ENCODE results near the gene ITPK1. TPM values are rescaled to one million over a fixed set of nuclear protein-coding genes. Genes with fewer than 3 reads are reported as not detected.
A peak's percentile ranks its signal among the peaks of the same experiment; 100 is the strongest.

Gene ITPK1
- total and polyA plus RNA-seq, 8 donors = 17.8 to 46.3 (median 28.9) TPM

- TF ChIP-seq POLR2AphosphoS5 (IDR thresholded peaks at IDR 0.05) (no peak), POLR2A (IDR thresholded peaks at IDR 0.05) (no peak), CTCF (IDR thresholded peaks at IDR 0.05) (no peak), EP300 (IDR thresholded peaks at IDR 0.05) (no peak)
- intact Hi-C loops (cut with DNase I; ENCODE audit: low total_unique reads) = loop anchor here (10.0 kb wide), 1 partner anchor 185 kb away; no protein-coding TSS in a partner anchor
- H3K4me3 ChIP-seq = no peak overlapping the region
- no peaks in the 10 kb centered on the region for H3K27me3 ChIP-seq
- DNase-seq = no peak
- peaks cover 7 to 25% (median 19%) of the 10 kb centered on the region in 4 donors for H3K4me1 ChIP-seq
- peaks cover 12 to 88% (median 77%) of the 10 kb centered on the region in 4 donors for H3K36me3 ChIP-seq
- H3K9me3 ChIP-seq = no peaks in the 10 kb centered on the region
- no peak overlapping the region for H3K27ac ChIP-seq
- 95 to 98% (median 96%) methylated on average over 22 to 24 of the region's 24 CpGs for WGBS, 5 donors
Observed at GRCh38 chr14:92949496-92950192, 166.1 kb downstream of the ITPK1 start.

GRCh38 chr14:92948647-92949046 is 167.1 kb downstream of the ITPK1 start:
- TF ChIP-seq CTCF (IDR thresholded peaks at IDR 0.05) (no peak), POLR2A (IDR thresholded peaks at IDR 0.05) (no peak), EP300 (IDR thresholded peaks at IDR 0.05) (no peak), POLR2AphosphoS5 (IDR thresholded peaks at IDR 0.05) (no peak)
- no peak overlapping the region for H3K27ac ChIP-seq
- no peak for DNase-seq
- peaks cover 7 to 25% (median 19%) of the 10 kb centered on the region in 4 donors for H3K4me1 ChIP-seq
- H3K36me3 ChIP-seq = peaks cover 12 to 89% (median 78%) of the 10 kb centered on the region in 4 donors
- H3K9me3 ChIP-seq = no peaks in the 10 kb centered on the region
- H3K27me3 ChIP-seq = no peaks in the 10 kb centered on the region
- 81 to 94% (median 92%) methylated on average over 22 of the region's 22 CpGs for WGBS, 5 donors
- H3K4me3 ChIP-seq = no peak overlapping the region
- intact Hi-C loops (cut with DNase I; ENCODE audit: low total_unique reads) = no loop called here

GRCh38 chr14:92946847-92947545 is 168.7 kb downstream of the ITPK1 start:
- H3K4me1 ChIP-seq = peaks cover 7 to 21% (median 17%) of the 10 kb centered on the region in 4 donors
- 92 to 96% (median 94%) methylated on average over 11 to 12 of the region's 12 CpGs for WGBS, 5 donors
- no peak overlapping the region for H3K4me3 ChIP-seq
- H3K36me3 ChIP-seq = peaks cover 23 to 93% (median 84%) of the 10 kb centered on the region in 4 donors
- H3K9me3 ChIP-seq = no peaks in the 10 kb centered on the region
- intact Hi-C loops (cut with DNase I; ENCODE audit: low total_unique reads) = no loop called here
- peak overlapping the region in 2 of 5 donors; percentile 33 to 39 for H3K27ac ChIP-seq
- DNase-seq = no peak
- no peaks in the 10 kb centered on the region for H3K27me3 ChIP-seq
- TF ChIP-seq EP300 (IDR thresholded peaks at IDR 0.05) (no peak), POLR2AphosphoS5 (IDR thresholded peaks at IDR 0.05) (no peak), POLR2A (IDR thresholded peaks at IDR 0.05) (no peak), CTCF (IDR thresholded peaks at IDR 0.05) (no peak)

- H3K4me3 ChIP-seq = no peak overlapping the region
- intact Hi-C loops (cut with DNase I; ENCODE audit: low total_unique reads) = no loop called here
- WGBS, 5 donors = 39 to 58% (median 44%) methylated on average over 29 to 38 of the region's 38 CpGs
- no peaks in the 10 kb centered on the region for H3K27me3 ChIP-seq
- H3K9me3 ChIP-seq = no peaks in the 10 kb centered on the region
- peaks cover 7 to 13% (median 13%) of the 10 kb centered on the region in 4 donors for H3K4me1 ChIP-seq
- peak in 1 of 3 donors; percentile 84 for TF ChIP-seq POLR2AphosphoS5 (IDR thresholded peaks at IDR 0.05)
- no peak for TF ChIP-seq CTCF (IDR thresholded peaks at IDR 0.05)
- peaks cover 29 to 95% (median 88%) of the 10 kb centered on the region in 4 donors for H3K36me3 ChIP-seq
- H3K27ac ChIP-seq = peak overlapping the region in 3 of 5 donors; percentile 33 to 39 (median 34)
- peak; percentile 88 to 91 for DNase-seq
Observed at GRCh38 chr14:92945959-92946846, 169.5 kb downstream of the ITPK1 start.

Data from stomach (tissue), 9 donors.